ENCODE measurements around the gene CLDN3.

DNA sequence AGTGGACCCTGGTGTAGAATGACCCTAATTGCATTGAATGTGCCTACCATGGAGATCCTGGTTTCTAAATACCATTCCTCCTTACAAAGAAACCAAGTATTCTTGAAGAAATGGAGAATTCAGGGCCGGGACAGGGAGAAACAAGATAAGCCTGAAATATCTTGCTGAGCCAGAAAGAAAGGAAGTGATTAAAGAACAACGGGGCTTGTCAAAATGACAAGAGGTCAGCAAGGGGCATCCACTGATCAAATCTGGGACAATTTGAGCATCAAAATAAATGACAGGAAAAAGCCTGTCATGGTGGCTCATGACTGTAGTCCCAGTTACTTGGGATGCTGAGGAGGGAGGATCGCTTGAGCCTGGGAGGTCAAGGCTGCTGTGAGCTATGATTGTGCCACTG, 39.6 kb downstream of the CLDN3 start:
- TF ChIP-seq, protein P1, sequence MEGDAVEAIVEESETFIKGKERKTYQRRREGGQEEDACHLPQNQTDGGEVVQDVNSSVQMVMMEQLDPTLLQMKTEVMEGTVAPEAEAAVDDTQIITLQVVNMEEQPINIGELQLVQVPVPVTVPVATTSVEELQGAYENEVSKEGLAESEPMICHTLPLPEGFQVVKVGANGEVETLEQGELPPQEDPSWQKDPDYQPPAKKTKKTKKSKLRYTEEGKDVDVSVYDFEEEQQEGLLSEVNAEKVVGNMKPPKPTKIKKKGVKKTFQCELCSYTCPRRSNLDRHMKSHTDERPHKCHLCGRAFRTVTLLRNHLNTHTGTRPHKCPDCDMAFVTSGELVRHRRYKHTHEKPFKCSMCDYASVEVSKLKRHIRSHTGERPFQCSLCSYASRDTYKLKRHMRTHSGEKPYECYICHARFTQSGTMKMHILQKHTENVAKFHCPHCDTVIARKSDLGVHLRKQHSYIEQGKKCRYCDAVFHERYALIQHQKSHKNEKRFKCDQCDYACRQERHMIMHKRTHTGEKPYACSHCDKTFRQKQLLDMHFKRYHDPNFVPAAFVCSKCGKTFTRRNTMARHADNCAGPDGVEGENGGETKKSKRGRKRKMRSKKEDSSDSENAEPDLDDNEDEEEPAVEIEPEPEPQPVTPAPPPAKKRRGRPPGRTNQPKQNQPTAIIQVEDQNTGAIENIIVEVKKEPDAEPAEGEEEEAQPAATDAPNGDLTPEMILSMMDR (IDR thresholded peaks at IDR 0.05) = no peak
- no peak for TF ChIP-seq EP300 (IDR thresholded peaks at IDR 0.05; ENCODE audit: low read depth)
- no peak for TF ChIP-seq POLR2A (IDR thresholded peaks at IDR 0.05)
